SK-N-SH (cell line): ENCODE results near the gene DBH. TPM values are rescaled to one million over a fixed set of nuclear protein-coding genes. Genes with fewer than 3 reads are reported as not detected.

Source experiments
- CTCF ChIA-PET: fragments of 300-600, 350-600 bp; formaldehyde crosslinking; extraction: SDS; loops from one replicate; lab custom pipeline; 2021; lab: Yijun Ruan, JAX
- POLR2A ChIA-PET: fragments of 350-600 bp; sonication (Branson Sonifier 250); formaldehyde crosslinking; extraction: SDS; loops from one replicate; lab custom pipeline; 2020; ENCODE audit warnings: antibody characterized with exemption, inconsistent platforms; lab: Yijun Ruan, JAX
- DNase-seq: peaks from one replicate; pipeline ENCODE4 v3.0.0; 2012
- H2AFZ ChIP-seq: fragments of 200-600 bp; sonication (generic); 2 replicates; pipeline ENCODE4 v1.8.1; 2016; ENCODE audit warnings: antibody characterized with exemption, mild to moderate bottlenecking, low read depth
- H3F3A ChIP-seq: fragments of 200-600 bp; sonication (generic); replicated peaks from 2 replicates; pipeline ENCODE3; 2016; ENCODE audit warnings: antibody characterized with exemption, mild to moderate bottlenecking; ENCODE audit not compliant: insufficient read depth
- H3K27ac ChIP-seq, 2 experiments: fragments of 200-500 bp in 1 of 2; fragments of 200-600 bp in 1 of 2; sonication (Bioruptor generic) in 1 of 2; sonication (generic), shearing (Covaris generic) in 1 of 2; 2 replicates each; pipeline versions ENCODE4 v1.5.1 to v1.6.1; 2014 to 2016; ENCODE audit warnings: low read depth in 2 of 2, inconsistent platforms in 1 of 2, low read length in 1 of 2, mild to moderate bottlenecking in 1 of 2, mixed read lengths in 1 of 2
- H3K27me3 ChIP-seq: fragments of 200-600 bp; sonication (generic), shearing (Covaris generic); 2 replicates; pipeline ENCODE4 v1.6.1; 2016; ENCODE audit warnings: mixed run types; ENCODE audit not compliant: insufficient read depth
- H3K36me3 ChIP-seq, 2 experiments: fragments of 200-500 bp in 1 of 2; fragments of 200-600 bp in 1 of 2; sonication (Bioruptor generic) in 1 of 2; sonication (generic) in 1 of 2; replicated peaks in 1 of 2; 2 replicates each; pipeline versions ENCODE3 to v1.5.1; 2014 to 2016; ENCODE audit warnings: low read length in 1 of 2, mild to moderate bottlenecking in 1 of 2; ENCODE audit not compliant: insufficient read depth in 2 of 2, control insufficient read depth in 1 of 2
- H3K4me1 ChIP-seq, 2 experiments: fragments of 200-500 bp in 1 of 2; fragments of 200-600 bp in 1 of 2; sonication (Bioruptor generic) in 1 of 2; sonication (generic), shearing (Covaris generic) in 1 of 2; 2 replicates each; pipeline versions ENCODE4 v1.5.1 to v1.6.1; 2014 to 2016; ENCODE audit warnings: low read depth in 1 of 2, low read length in 1 of 2, mixed run types in 1 of 2; ENCODE audit not compliant: insufficient read depth in 2 of 2, control insufficient read depth in 1 of 2
- H3K4me2 ChIP-seq: fragments of 200-600 bp; sonication (generic), shearing (Covaris generic); 2 replicates; pipeline ENCODE4 v1.6.1; 2017; ENCODE audit warnings: mixed run types
- H3K4me3 ChIP-seq, 2 experiments: fragments of 200-500 bp in 1 of 2; fragments of 200-600 bp in 1 of 2; sonication (Bioruptor generic) in 1 of 2; sonication (generic), shearing (Covaris generic) in 1 of 2; 2 replicates each; pipeline versions ENCODE4 v1.5.1 to v1.8.1; 2014 to 2016; ENCODE audit warnings: low read depth in 2 of 2, inconsistent platforms in 1 of 2, low read length in 1 of 2, mild to moderate bottlenecking in 1 of 2, mixed read lengths in 1 of 2, moderate library complexity in 1 of 2
- H3K79me2 ChIP-seq: fragments of 200-600 bp; sonication (generic); 2 replicates; pipeline ENCODE4 v1.8.1; 2017; ENCODE audit warnings: mild to moderate bottlenecking; ENCODE audit not compliant: insufficient read depth
- H3K9ac ChIP-seq: fragments of 200-600 bp; sonication (generic); 2 replicates; pipeline ENCODE4 v1.6.1; 2017; ENCODE audit warnings: mixed run types
- H3K9me2 ChIP-seq: fragments of 200-600 bp; sonication (generic); 2 replicates; pipeline ENCODE4 v1.6.1; 2017; ENCODE audit warnings: mixed run types
- H3K9me3 ChIP-seq: fragments of 200-600 bp; sonication (generic); 2 replicates; pipeline ENCODE4 v1.6.1; 2017; ENCODE audit warnings: mixed run types, mild to moderate bottlenecking, moderate library complexity
- H4K20me1 ChIP-seq: fragments of 200-600 bp; sonication (generic); 2 replicates; pipeline ENCODE4 v1.6.1; 2017; ENCODE audit warnings: mild to moderate bottlenecking, mixed run types; ENCODE audit not compliant: insufficient read depth
- CTCF ChIP-seq: fragments of 200-600 bp; sonication (generic); IDR thresholded peaks from 2 replicates; pipeline ENCODE4 v1.6.1; 2017; ENCODE audit warnings: antibody characterized with exemption, mild to moderate bottlenecking, moderate library complexity
- ELF1 ChIP-seq: IDR thresholded peaks from 2 replicates; pipeline ENCODE4 v1.4.0; 2012
- EZH2phosphoT487 ChIP-seq: fragments of 200-600 bp; sonication (generic); IDR thresholded peaks from 2 replicates; pipeline ENCODE4 v1.6.1; 2017; ENCODE audit warnings: low read depth, mixed run types, mild to moderate bottlenecking, antibody characterized with exemption, moderate library complexity, borderline replicate concordance
- FOXJ3 ChIP-seq: sonication (generic); formaldehyde crosslinking; IDR thresholded peaks from 2 replicates; pipeline ENCODE4 v1.5.1; 2020; ENCODE audit warnings: mild to moderate bottlenecking, missing genetic modification reagents
- IRF3 ChIP-seq: fragments of 150-350 bp; IDR thresholded peaks from 2 replicates; pipeline ENCODE4 v1.6.1; 2016; ENCODE audit warnings: mild to moderate bottlenecking, low read depth, low read length
- JUND ChIP-seq: IDR thresholded peaks from 2 replicates; pipeline ENCODE4 v1.4.0; 2012
- MEF2A ChIP-seq: IDR thresholded peaks from 2 replicates; pipeline ENCODE4 v1.4.0; 2012; ENCODE audit warnings: low read depth, borderline replicate concordance
- MXI1 ChIP-seq: IDR thresholded peaks from 2 replicates; pipeline ENCODE4 v1.6.1; 2012; ENCODE audit warnings: mild to moderate bottlenecking, low read depth, low read length, improper control_type of control experiment
- NFIC ChIP-seq: IDR thresholded peaks from 2 replicates; pipeline ENCODE4 v1.4.0; 2012; ENCODE audit warnings: borderline replicate concordance
- PBX3 ChIP-seq: IDR thresholded peaks from 2 replicates; pipeline ENCODE4; 2012
- RFX5 ChIP-seq: IDR thresholded peaks from 2 replicates; pipeline ENCODE4 v1.6.1; 2012; ENCODE audit warnings: mild to moderate bottlenecking, improper control_type of control experiment, low read length
- SMC3 ChIP-seq: IDR thresholded peaks from 2 replicates; pipeline ENCODE4 v1.6.1; 2012; ENCODE audit warnings: low read depth, low read length, improper control_type of control experiment
- TCF12 ChIP-seq: IDR thresholded peaks from 2 replicates; pipeline ENCODE4 v1.4.0; 2012
- TEAD4 ChIP-seq: IDR thresholded peaks from 2 replicates; pipeline ENCODE4 v1.4.0; 2012; ENCODE audit warnings: mild to moderate bottlenecking, borderline replicate concordance; ENCODE audit not compliant: insufficient read depth
- USF2 ChIP-seq: fragments of 150-350 bp; IDR thresholded peaks from 2 replicates; pipeline ENCODE4 v1.6.1; 2017; ENCODE audit warnings: antibody characterized with exemption, low read length, low read depth, borderline replicate concordance
- ZBTB33 ChIP-seq: IDR thresholded peaks from 2 replicates; pipeline ENCODE4 v1.4.0; 2012; ENCODE audit warnings: low read depth, borderline replicate concordance
- WGBS: methylation state at CpG from one replicate; pipeline ENCODE4 v1.1.6; 2017; ENCODE audit warnings: low lambda C conversion rate; 5-methylcytosine and 5-hydroxymethylcytosine counted together
- polyA plus RNA-seq, 3 experiments: library from polyadenylated mRNA; depleted of rRNA; stranded (reverse); fragments of >200 nt; gene quantifications; 2 replicates each; pipeline ENCODE4 v1.2.3, GENCODE V29; 2012

Gene DBH
- polyA plus RNA-seq, 1 of the 3 experiments (the other 2 are of a cell fraction): 0.92 TPM

- ChIA-PET CTCF (interaction anchor here (1.1 to 2.0 kb wide), 5 partner anchors 13 to 70 kb away, joined by 3 to 6 read pairs (median 3); no protein-coding TSS in a partner anchor), POLR2A (interaction anchor here (0.6 kb wide), 1 partner anchor 8 kb away, joined by 3 read pairs; no protein-coding TSS in a partner anchor)
- Histone ChIP-seq H3F3A (no peaks in the 10 kb centered on the region), H3K4me1 (peaks cover 0 to 10% of the 10 kb centered on the region in 2 experiments; a peak in 1 of 4 replicates), H3K9ac (no peak overlapping the region), H3K79me2 (no peaks in the 10 kb centered on the region), H3K4me3 (no peak overlapping the region), H3K4me2 (no peak overlapping the region), H3K9me2 (no peaks in the 10 kb centered on the region), H3K27ac (no peak overlapping the region), H3K27me3 (no peaks in the 10 kb centered on the region), H3K36me3 (no peaks in the 10 kb centered on the region), H4K20me1 (no peaks in the 10 kb centered on the region), H2AFZ (no peak overlapping the region), H3K9me3 (no peaks in the 10 kb centered on the region)
- TF ChIP-seq USF2: no peak
- TF ChIP-seq ZBTB33: no peak
- TF ChIP-seq NFIC: no peak
- no peak for TF ChIP-seq IRF3
- TF ChIP-seq FOXJ3 (CRISPR knock-in tag): no peak
- no peak for TF ChIP-seq SMC3
- TF ChIP-seq PBX3: no peak
- TF ChIP-seq MXI1: no peak
- 89% methylated on average over 10 of the region's 31 CpGs for WGBS
- DNase-seq: no peak
Measured at GRCh38 chr9:133672503-133673257, 36.5 kb downstream of the DBH start.

GRCh38 chr9:133673258-133673655, 37.1 kb downstream of the DBH start:
- Histone ChIP-seq H3K4me2 (no peak overlapping the region), H3K36me3 (no peaks in the 10 kb centered on the region), H3K9ac (no peak overlapping the region), H4K20me1 (no peaks in the 10 kb centered on the region), H2AFZ (no peak overlapping the region), H3K9me2 (no peaks in the 10 kb centered on the region), H3K79me2 (no peaks in the 10 kb centered on the region), H3K27me3 (no peaks in the 10 kb centered on the region), H3K4me3 (no peak overlapping the region), H3K4me1 (peaks cover 0 to 10% of the 10 kb centered on the region in 2 experiments; a peak in 1 of 4 replicates), H3K27ac (no peak overlapping the region), H3K9me3 (no peaks in the 10 kb centered on the region), H3F3A (no peaks in the 10 kb centered on the region)
- ChIA-PET CTCF (interaction anchor here (1.1 to 2.0 kb wide), 5 partner anchors 12 to 70 kb away, joined by 3 to 6 read pairs (median 3); no protein-coding TSS in a partner anchor), POLR2A (interaction anchor here (0.6 kb wide), 1 partner anchor 8 kb away, joined by 3 read pairs; no protein-coding TSS in a partner anchor)
- 82% methylated on average over 9 of the region's 9 CpGs for WGBS
- no peak for DNase-seq
- TF ChIP-seq RFX5: no peak
- no peak for TF ChIP-seq TCF12
- TF ChIP-seq MEF2A: no peak
- no peak for TF ChIP-seq TEAD4
- TF ChIP-seq USF2: no peak
- no peak for TF ChIP-seq EZH2phosphoT487
- no peak for TF ChIP-seq ELF1
- no peak for TF ChIP-seq CTCF
- TF ChIP-seq IRF3: no peak
- no peak for TF ChIP-seq JUND
